GM12875 (cell line): ENCODE measurements around the gene CRB2.

Experiments
- H3K4me3 ChIP-seq: one replicate; pipeline ENCODE4 v1.5.1; 2011; ENCODE audit warnings: low read depth, low read length, control low read depth
- TF ChIP-seq, protein P1 (sequence below): IDR thresholded peaks from 2 replicates; pipeline ENCODE4 v1.5.1; 2011; ENCODE audit warnings: low read depth, mild to moderate bottlenecking, control low read depth, inconsistent platforms, low read length, moderate library complexity, borderline replicate concordance; ENCODE audit not compliant: insufficient read depth

Gene CRB2

GRCh38 chr9:123410281-123410910, 54.4 kb downstream of the CRB2 start:
- TF ChIP-seq, protein P1, sequence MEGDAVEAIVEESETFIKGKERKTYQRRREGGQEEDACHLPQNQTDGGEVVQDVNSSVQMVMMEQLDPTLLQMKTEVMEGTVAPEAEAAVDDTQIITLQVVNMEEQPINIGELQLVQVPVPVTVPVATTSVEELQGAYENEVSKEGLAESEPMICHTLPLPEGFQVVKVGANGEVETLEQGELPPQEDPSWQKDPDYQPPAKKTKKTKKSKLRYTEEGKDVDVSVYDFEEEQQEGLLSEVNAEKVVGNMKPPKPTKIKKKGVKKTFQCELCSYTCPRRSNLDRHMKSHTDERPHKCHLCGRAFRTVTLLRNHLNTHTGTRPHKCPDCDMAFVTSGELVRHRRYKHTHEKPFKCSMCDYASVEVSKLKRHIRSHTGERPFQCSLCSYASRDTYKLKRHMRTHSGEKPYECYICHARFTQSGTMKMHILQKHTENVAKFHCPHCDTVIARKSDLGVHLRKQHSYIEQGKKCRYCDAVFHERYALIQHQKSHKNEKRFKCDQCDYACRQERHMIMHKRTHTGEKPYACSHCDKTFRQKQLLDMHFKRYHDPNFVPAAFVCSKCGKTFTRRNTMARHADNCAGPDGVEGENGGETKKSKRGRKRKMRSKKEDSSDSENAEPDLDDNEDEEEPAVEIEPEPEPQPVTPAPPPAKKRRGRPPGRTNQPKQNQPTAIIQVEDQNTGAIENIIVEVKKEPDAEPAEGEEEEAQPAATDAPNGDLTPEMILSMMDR, result no peak
- H3K4me3 ChIP-seq, result no peak overlapping the region

- H3K4me3 ChIP-seq, result no peak overlapping the region
- TF ChIP-seq, protein P1, result no peak
Observed at GRCh38 chr9:123411191-123411590, 55.2 kb downstream of the CRB2 start.

DNA sequence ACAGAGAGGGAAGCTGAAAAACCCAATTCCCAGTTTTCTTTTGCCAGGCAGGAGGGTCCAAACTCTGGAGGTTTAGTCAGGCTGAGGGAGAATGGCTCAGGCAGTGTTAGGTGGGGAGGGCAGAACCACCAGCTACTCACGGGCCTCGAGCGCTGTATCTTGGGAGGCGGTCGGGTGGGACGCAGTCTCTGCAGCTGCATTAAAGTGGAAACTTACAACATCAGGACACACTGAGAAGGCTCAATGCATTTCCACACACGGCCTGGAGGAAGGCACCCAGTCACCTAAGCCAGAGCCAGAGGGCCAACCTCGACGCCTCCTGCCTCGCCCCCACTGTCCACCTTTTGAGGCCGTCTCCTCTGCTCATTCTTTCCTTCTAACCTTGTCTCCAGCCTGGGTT, 55.6 kb downstream of the CRB2 start:
- H3K4me3 ChIP-seq, result no peak overlapping the region
- TF ChIP-seq, protein P1, result no peak

GRCh38 chr9:123412171-123412820, 56.3 kb downstream of the CRB2 start:
- TF ChIP-seq, protein P1, result no peak
- no peak overlapping the region for H3K4me3 ChIP-seq

DNA sequence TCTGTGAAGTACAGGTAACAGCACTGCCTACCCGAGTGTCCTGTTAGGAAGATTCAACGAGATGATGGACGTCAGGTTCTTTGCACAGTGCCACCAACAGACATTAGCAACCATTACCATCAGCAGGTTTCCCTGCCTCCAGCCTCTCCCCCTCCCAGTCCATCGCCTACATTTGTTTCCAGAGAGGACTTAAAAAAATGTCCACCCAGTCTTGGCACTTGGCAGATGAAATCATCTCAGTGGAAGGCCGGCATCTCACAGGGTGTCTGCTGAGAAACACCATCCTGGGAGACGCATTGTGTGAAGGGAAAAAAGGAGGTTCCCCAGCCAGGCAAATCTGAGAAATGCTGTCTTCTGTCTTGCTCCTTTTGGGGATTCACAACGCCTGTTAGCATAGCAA, 58.2 kb downstream of the CRB2 start:
- TF ChIP-seq, protein P1, result no peak
- H3K4me3 ChIP-seq, result no peak overlapping the region

DNA sequence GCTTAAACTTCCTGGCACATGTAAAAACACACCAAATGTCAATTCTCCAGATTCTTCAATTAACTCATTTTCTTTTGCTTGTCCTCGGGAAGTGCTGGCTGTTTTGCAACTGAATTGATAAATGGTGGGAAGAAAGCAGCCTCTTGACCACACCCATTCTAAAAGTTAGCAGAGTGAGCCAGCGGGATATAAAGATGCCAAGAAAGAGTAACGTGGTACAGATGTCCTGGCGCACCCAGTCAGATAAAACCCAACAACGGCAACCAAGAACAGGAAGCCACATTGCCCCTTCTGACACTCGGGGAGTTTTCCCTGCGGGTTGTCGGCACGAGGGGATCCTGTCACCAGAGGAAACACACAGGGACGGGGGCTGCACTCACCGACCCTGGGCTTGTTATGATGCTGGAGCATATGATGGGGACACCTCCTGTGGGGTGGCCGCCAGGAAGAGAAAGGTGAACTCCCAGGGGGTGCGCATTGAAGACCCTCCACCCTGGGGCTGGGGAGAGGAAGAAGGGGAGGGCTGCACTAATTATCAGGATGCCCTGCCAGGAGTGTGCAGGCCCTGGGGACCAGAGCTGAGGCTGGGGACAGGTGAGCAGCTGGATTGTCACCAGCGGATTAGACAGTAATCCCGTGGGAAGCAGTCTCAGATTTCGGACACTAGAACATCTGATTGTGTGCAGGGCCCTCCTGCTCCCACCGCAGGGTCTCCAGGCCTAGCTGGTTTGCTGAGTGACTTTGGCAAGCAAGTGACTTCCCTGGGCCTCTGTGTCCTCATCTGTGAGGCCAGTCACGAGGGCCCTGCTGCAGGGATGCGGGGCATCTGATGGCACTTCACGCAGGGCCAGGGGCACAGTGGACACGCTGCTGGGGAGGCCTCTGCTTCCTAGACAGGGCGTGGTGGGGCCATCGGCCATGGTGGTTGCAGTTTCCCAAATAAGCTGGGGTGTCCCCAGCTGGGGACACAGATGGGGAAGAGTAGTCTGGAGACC, 59.2 kb downstream of the CRB2 start:
- TF ChIP-seq, protein P1, result no peak
- H3K4me3 ChIP-seq, result no peak overlapping the region

DNA sequence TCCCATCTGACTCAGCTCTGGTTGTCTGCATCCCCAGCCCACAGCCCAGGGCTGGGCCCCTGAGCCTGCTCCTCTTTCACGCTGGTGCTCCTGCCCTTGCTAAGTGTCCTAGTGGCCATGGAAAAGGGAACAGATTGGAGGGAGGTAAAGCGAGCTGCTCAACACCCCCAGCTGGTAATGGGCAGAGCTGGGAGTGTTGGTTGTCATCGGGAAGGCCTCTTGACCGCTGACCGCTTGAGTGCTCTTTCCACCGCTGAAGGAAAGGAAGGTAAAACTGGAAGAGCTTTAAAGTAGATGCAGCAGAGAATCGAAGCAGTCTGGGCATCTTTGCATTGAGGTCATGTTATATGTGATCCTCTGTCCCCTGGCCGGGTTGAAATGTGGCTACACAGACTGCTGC, 60.2 kb downstream of the CRB2 start:
- no peak overlapping the region for H3K4me3 ChIP-seq
- TF ChIP-seq, protein P1, result no peak
